Muscle of arm (tissue), 12 donors: ENCODE data around the gene CA7. TPM values are rescaled to one million over a fixed set of nuclear protein-coding genes. Genes with fewer than 3 reads are reported as not detected.
"Not testable (repeated sequence)": the region's sequence is repeated elsewhere in the genome, so short reads cannot be mapped to it uniquely, and the experiment has no call there.

ENCODE experiments used
- DNase-seq: peaks from one replicate; pipeline ENCODE4 v3.0.0-alpha.2; 2013
- polyA plus RNA-seq, 12 donors: library from polyadenylated mRNA; unstranded; fragments of 120-200 nt; gene quantifications; one replicate each; pipeline ENCODE4 v1.2.1, GENCODE V29; 2013; ENCODE audit not compliant: insufficient read length in 12 of 12

The CA7 gene
- polyA plus RNA-seq, 12 donors: 16.6 TPM; not detected in 11

GRCh38 chr16:66846266-66846665 is 2.1 kb downstream of the CA7 start:
- DNase-seq: no peak

DNA sequence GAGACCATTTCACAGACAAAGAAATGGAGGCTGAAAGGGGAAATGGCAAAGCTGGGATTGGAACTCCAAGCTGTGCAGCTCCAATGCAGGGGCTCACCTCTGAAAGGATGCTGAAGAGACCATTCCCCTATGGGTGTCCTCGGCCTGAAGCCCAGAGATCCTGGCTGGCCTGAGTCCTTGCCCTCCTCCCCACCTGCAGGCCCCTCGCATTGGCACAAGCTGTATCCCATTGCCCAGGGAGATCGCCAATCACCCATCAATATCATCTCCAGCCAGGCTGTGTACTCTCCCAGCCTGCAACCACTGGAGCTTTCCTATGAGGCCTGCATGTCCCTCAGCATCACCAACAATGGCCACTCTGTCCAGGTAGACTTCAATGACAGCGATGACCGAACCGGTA is 2.6 kb downstream of the CA7 start:
- no peak for DNase-seq

- DNase-seq: no peak
These were observed 3.4 kb downstream of the CA7 start for GRCh38 chr16:66847533-66848067.

- no peak for DNase-seq
These were observed 4.0 kb downstream of the CA7 start for GRCh38 chr16:66848172-66848571.

- no peak for DNase-seq
These were observed 4.8 kb downstream of the CA7 start for GRCh38 chr16:66849021-66849420.

DNA sequence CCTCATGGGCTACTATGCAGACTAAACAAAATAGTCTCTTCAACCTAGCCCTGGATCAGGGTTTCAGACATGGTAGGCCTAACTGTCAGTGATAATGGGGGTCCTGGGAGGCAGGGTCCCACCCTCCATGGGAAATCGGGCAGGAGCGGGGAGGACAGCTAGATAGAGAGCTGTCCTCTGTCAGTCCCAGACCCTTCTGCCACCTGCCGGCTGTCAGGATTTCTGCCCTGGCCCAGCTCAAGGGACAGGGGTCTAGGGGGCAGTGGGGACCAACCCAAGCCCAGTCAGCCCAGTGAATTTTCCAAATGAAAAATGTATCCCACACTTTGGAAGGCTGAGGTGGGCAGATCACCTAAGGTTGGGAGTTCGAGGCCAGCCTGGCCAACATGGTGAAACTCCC is 5.3 kb downstream of the CA7 start:
- DNase-seq: no peak

DNA sequence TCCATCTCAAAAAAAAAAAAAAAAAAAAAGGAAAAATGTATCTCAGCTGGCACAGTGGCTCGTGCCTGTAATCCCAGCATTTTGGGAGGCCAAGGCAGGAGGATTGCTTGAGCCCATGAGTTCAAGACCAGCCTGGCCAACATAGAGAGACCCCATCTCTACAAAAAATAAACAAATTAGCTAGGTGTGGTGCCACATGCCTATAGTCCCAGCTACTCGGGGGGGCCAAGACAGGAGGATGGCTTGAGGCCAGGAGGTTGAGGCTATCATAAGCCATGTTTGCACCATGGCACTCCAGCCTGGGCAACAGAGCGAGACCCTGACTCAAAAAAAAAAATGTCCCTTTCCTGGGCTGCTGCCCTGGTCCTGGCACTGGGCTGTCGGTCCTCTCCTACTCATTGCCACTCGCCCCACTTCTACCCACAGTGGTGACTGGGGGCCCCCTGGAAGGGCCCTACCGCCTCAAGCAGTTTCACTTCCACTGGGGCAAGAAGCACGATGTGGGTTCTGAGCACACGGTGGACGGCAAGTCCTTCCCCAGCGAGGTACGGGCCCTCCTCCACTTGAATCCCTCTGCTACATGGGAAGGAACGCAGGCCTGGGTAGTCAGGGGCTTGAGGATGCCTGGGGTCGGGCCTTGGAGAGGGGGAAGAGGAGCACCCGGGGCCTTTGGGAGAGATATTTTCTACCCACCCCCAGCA is 6.1 kb downstream of the CA7 start:
- DNase-seq: no peak

DNA sequence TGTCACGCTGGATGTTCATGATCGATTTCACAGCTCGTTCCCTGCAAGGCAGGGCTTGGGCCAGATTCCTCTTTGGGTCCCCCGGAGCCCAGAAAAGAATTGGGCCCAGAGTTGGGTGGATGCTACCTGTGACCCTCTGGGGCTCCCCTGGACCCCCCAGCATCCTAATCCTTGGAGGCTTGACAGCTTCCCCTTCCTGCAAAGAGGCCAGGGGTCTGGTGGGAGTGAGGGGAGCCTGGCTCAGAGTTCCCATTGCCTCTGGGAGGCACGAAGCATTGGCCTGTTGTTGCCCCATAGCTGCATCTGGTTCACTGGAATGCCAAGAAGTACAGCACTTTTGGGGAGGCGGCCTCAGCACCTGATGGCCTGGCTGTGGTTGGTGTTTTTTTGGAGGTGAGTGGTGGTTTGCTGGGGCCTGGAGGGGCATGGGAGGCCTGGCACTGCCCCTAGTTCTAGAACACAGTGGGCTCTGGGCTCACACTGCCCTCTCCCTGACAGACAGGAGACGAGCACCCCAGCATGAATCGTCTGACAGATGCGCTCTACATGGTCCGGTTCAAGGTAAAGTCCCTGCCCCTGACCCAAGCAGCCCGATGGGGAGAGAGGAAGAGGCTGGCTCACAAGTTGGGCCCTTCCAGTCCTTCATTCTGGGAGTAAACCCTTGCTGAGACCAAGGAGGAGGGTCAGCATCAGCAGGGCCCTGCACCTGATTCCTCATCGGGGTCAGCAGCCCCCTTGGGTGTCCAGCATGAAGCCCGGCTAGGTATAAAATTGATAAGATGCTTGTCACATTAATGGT is 7.2 kb downstream of the CA7 start:
- DNase-seq: no peak

- no peak for DNase-seq
These were observed 9.3 kb downstream of the CA7 start for GRCh38 chr16:66853261-66854139.

DNA sequence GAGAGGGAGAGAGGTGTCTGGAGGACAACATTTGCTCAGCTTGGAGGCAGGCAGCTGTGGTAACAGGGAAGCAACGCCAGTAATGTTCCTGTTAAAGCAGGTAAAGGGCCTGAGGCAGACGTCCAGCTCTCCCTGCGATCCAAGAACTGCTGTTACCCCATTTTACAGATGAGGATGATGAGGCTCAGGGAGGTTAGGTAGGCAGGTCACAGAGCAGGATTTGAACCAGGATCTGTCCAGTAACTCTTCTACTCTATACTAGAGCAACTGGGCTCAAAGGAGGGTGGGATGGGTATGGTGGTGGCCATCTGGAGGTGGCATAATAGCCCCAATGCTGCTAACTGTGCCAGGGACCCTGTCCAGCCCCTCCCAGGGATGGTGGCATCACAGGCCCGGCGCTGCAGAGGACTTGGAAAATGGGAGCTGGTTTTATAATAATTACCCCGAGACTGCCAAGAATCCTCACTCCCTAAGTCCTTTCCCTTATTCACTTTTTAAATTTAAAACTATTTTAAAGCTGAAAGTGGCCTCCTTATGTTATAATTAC is 12.0 kb downstream of the CA7 start:
- DNase-seq: no peak

DNA sequence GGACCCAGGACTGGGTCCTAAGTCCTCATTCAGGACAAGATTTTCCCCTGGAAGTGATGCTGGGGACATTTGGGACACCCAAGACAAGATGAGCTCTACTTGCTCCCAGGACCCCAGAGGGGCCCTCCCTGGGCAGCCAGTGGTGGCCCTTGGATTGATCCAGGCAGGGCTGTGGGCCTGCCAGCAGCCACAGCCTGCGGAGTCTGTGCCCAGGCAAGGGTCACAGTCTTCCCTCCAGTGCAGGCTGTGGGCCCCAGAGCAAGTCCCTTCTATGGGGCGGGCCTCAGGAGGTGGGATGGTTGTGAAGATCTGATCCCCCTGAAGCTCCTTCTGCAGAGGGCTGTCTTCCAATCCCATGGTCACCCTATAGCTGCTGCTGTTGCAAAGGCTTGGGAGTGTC is 12.6 kb downstream of the CA7 start:
- DNase-seq: no peak

GRCh38 chr16:66857437-66857836 is 13.2 kb downstream of the CA7 start:
- no peak for DNase-seq

DNA sequence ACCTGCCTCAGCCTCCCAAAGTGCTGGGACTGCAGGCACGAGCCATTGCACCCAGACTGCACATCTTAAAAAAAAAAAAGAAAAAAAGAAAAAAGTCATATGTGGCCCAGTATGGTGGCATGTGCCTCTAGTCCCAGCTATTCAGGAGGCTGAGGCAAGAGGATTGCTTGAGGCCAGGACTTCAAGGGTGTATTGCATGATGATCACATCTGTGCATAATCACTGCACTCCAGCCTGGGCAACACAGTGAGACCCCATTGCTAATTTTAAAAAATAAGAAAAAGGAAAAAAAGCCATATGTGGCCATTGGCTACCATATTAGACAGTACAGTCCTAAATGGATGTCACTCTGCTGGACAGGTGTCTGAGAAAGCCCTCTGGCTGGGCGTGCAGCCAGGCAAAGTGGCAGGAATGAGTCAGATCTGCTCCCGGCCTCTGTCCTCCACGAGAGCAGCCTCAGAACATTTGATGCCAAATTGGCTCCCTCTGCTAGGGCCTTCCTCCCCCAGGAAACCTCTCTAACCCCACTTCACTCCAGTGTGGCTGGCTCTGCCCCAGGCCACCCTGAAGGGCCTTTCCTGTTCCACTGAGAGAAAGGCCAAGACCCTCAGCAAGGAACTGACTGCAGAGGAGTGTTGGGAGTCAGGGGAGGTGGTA is 14.7 kb downstream of the CA7 start:
- no peak for DNase-seq

- no peak for DNase-seq
These were observed 15.3 kb downstream of the CA7 start for GRCh38 chr16:66859397-66860068.

DNA sequence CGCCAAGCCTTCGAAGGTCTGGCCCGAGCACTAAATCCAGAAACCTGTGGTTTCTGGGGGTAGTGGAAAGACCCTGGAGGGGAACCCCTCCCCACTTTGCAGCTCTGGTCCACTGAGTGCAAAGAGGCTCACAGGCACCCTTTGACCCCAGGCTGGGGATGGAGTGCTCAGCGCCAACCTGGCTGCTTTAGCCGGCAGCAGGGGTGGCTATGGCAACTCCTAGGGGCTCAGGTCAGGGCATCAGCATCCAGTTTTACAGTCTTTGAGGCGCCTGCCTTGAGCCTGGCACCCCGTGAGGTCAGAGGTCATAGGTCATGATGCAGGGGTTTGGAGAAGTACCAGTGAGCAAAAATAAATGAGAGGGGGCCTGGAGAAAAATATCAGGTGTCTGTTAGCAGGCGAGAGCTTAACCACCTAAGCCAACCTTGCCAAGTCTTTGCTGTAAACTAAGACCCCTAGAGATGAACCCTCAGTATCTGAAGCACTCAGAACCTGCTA is 17.9 kb downstream of the CA7 start:
- DNase-seq: no peak

GRCh38 chr16:66863707-66864106 is 19.5 kb downstream of the CA7 start:
- no peak for DNase-seq

GRCh38 chr16:66869424-66869823 is 25.2 kb downstream of the CA7 start:
- no peak for DNase-seq

DNA sequence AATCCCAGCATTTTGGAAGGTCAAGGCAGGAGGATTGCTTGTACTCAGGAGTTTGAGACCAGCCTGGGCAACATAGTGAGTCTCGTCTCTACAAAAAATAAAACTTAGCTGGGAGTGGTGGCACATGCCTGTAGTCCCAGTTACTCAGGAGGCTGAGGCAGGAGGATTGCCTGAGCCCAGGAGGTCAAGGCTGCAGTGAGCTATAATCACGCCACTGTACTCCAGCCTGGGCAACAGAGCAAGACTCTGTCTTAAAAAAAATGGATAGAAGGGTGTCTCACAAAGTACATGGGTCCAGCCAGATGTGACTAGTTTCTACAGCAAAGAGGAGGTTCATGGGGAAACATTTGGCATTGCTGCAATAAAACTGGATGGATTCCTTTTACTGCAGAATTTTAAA is 27.1 kb downstream of the CA7 start:
- DNase-seq: not testable (repeated sequence)

DNA sequence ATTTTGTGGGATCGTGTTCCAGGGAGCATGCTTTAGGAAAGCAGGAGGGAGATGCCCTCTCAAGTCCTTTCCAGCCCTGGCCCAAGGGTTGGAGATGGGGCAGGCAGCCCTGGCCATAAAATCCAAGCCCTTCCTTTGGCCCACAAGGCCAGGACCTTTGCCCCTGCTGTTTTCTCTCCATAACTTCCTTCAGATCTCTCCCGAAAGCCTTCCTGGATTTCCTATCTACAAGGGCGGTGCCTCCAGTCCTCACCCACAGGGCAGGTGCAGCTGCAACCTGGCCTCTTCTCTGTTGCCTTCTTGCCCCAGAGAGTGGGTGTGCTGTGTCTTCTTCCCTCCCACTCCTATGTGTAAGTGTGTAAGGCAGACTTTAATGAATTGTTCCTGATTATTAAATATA is 27.6 kb downstream of the CA7 start:
- DNase-seq: no peak

DNA sequence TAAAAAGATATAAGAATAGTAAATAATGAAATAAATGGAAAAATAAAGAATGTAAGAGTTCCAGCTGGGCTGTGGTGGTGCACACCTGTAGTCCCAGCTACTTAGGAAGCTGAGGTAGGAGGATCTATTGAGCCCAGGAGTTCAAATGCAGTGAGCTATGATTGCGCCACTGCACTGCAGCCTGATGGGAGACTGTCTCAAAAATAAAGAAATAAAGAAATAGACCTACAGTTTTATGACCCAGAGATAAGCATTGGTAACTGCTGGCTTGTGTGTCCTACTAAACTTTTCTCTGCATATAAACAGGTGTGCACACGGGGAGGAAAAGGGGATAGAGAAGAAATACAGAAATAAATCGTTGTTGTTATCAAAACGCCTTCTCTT is 28.3 kb downstream of the CA7 start:
- no peak for DNase-seq
